Hepatocyte (in vitro differentiated cells): ENCODE results near the gene ERC2.

Source experiments
- CTCF ChIP-seq: fragments of 200-600 bp; sonication (generic); IDR thresholded peaks from 2 replicates; pipeline ENCODE4 v1.5.1; 2016; ENCODE audit warnings: antibody characterized with exemption, mild to moderate bottlenecking; ENCODE audit not compliant: poor library complexity
- EZH2 ChIP-seq: fragments of 200-600 bp; sonication (generic); IDR thresholded peaks from 2 replicates; pipeline ENCODE4 v1.6.1; 2016; ENCODE audit warnings: antibody characterized with exemption, mild to moderate bottlenecking, borderline replicate concordance
- EZH2phosphoT487 ChIP-seq: fragments of 200-600 bp; sonication (generic); IDR thresholded peaks from one replicate; pipeline ENCODE4 v1.6.1; 2018; ENCODE audit warnings: antibody characterized with exemption, mild to moderate bottlenecking, low read depth, moderate library complexity; ENCODE audit not compliant: unreplicated experiment, severe bottlenecking

- TF ChIP-seq CTCF = no peak
- TF ChIP-seq EZH2 = no peak
- no peak for TF ChIP-seq EZH2phosphoT487
Observed at GRCh38 chr3:55615039-55615693, 853.1 kb downstream of the ERC2 start.
